A549 (cell line): Measurements from ENCODE around the gene LRGUK.

ENCODE experiments used
- CBX8 ChIP-seq: fragments of 200-600 bp; sonication (generic); IDR thresholded peaks from 2 replicates; pipeline ENCODE4 v1.6.1; 2016
- RAD21 ChIP-seq, 2 experiments: fragments of >200 bp in 1 of 2; sonication (Bioruptor Twin) in 1 of 2; formaldehyde crosslinking in 1 of 2; IDR thresholded peaks in 1 of 2; conservative IDR thresholded peaks in 1 of 2; 2 replicates in 1 of 2; 3 replicates in 1 of 2; pipeline ENCODE4 v1.6.1; 2012 to 2018; ENCODE audit warnings: inconsistent platforms in 1 of 2
- TF ChIP-seq, protein P1 (sequence below): fragments of >200 bp; sonication (Bioruptor Twin); formaldehyde crosslinking; IDR thresholded peaks from 3 replicates; pipeline ENCODE4 v1.5.1; 2016

DNA sequence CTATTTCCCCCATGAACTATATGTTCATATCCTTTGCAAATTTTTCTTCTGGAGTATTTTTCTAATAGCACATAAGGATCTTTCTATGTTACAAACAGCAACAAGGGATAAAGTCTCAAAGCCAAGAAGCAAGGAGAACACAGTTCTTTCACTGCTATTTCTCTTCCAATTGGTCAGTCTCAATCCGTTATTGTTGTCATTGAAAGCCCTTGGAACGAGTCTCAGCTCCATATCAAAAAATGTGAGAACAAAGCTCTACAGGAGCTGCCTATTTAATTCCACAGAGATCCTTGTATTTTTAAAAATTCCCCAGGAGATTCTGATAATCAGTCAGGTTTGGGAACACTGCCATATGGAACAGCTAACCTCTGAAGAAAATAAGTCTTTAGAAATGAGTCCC is 173.8 kb downstream of the LRGUK start:
- no peak for TF ChIP-seq RAD21 (conservative IDR thresholded peaks at IDR 0.05 in 1 of 2, IDR thresholded peaks at IDR 0.05 in 1 of 2)
- TF ChIP-seq CBX8: no peak
- TF ChIP-seq, protein P1, sequence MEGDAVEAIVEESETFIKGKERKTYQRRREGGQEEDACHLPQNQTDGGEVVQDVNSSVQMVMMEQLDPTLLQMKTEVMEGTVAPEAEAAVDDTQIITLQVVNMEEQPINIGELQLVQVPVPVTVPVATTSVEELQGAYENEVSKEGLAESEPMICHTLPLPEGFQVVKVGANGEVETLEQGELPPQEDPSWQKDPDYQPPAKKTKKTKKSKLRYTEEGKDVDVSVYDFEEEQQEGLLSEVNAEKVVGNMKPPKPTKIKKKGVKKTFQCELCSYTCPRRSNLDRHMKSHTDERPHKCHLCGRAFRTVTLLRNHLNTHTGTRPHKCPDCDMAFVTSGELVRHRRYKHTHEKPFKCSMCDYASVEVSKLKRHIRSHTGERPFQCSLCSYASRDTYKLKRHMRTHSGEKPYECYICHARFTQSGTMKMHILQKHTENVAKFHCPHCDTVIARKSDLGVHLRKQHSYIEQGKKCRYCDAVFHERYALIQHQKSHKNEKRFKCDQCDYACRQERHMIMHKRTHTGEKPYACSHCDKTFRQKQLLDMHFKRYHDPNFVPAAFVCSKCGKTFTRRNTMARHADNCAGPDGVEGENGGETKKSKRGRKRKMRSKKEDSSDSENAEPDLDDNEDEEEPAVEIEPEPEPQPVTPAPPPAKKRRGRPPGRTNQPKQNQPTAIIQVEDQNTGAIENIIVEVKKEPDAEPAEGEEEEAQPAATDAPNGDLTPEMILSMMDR: no peak
